ENCODE results near the gene ZDHHC24. TPM values are rescaled to one million over a fixed set of nuclear protein-coding genes. Genes with fewer than 3 reads are reported as not detected.

Gene ZDHHC24
- total and polyA plus RNA-seq, 7 donors = 3.9 to 7.6 (median 5.5) TPM

DNA sequence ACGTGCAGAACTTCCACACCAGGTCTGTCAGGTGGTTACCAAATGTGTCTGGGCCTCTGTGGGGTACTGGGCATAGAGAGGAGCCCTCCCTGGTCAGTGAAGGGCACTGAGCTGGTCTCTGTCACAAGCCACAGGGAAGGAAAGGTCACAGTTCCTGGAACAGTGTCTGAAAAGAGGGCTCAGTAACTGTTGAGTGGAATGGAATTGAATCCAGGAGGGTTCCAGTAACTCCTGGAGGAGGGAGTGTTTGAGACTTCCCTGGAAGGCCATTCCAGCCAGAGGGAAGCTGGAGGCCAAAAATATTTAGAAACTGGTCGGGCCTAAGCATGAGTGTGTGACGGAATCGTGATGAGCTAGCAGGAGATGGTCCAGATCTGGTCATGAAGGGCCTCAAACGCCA is 8.8 kb upstream of the ZDHHC24 start:
- WGBS, 3 donors = 48 to 75% (median 58%) methylated on average over 5 of the region's 5 CpGs
- Histone ChIP-seq H3K36me3 (ENCODE audit: insufficient read depth in 1 of 2, low read depth in 1 of 2) (no peaks in the 10 kb centered on the region), H3K4me3 (no peak overlapping the region), H3K4me1 (peaks cover 4% of the 10 kb centered on the region), H3K9me3 (no peaks in the 10 kb centered on the region), H3K27ac (no peak overlapping the region), H3K27me3 (ENCODE audit: insufficient read depth in 3 of 3, low read length in 2 of 3) (no peaks in the 10 kb centered on the region)
- intact Hi-C loops (cut with DNase I) = no loop called here
- DNase-seq (no peak), ATAC-seq (no peak)
- TF ChIP-seq, protein P1, sequence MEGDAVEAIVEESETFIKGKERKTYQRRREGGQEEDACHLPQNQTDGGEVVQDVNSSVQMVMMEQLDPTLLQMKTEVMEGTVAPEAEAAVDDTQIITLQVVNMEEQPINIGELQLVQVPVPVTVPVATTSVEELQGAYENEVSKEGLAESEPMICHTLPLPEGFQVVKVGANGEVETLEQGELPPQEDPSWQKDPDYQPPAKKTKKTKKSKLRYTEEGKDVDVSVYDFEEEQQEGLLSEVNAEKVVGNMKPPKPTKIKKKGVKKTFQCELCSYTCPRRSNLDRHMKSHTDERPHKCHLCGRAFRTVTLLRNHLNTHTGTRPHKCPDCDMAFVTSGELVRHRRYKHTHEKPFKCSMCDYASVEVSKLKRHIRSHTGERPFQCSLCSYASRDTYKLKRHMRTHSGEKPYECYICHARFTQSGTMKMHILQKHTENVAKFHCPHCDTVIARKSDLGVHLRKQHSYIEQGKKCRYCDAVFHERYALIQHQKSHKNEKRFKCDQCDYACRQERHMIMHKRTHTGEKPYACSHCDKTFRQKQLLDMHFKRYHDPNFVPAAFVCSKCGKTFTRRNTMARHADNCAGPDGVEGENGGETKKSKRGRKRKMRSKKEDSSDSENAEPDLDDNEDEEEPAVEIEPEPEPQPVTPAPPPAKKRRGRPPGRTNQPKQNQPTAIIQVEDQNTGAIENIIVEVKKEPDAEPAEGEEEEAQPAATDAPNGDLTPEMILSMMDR (IDR thresholded peaks at IDR 0.05) = no peak

DNA sequence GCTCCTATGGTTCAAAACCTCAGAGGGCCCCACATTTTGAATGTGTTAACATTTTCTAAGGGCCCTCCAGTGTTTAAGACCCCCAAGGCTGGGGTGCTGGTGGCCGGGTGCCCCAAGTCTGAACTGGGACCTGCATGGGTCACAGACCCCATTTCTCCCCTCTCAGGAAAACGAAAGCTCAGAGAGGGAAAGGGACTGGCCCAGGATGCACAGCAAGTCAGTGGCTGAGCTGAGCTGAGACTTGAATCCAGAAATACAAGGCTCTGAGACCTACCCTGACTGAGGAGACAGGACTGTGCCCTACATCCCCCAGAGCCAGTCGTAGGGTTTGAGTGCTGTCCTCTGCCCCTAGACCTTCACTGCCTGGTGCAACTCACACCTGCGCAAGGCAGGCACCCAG is 5.0 kb upstream of the ZDHHC24 start:
- H3K27ac ChIP-seq = peak overlapping the region; percentile 37
- intact Hi-C loops (cut with DNase I) = no loop called here
- peaks cover 13% of the 10 kb centered on the region for H3K4me1 ChIP-seq
- H3K9me3 ChIP-seq = no peaks in the 10 kb centered on the region
- no peaks in the 10 kb centered on the region for H3K27me3 ChIP-seq (ENCODE audit: insufficient read depth in 3 of 3, low read length in 2 of 3)
- no peaks in the 10 kb centered on the region for H3K36me3 ChIP-seq (ENCODE audit: insufficient read depth in 1 of 2, low read depth in 1 of 2)
- DNase-seq (no peak), ATAC-seq (no peak)
- WGBS, 3 donors = 80 to 94% (median 86%) methylated on average over 4 of the region's 4 CpGs
- TF ChIP-seq, protein P1 (IDR thresholded peaks at IDR 0.05) = no peak
- H3K4me3 ChIP-seq = no peak overlapping the region

DNA sequence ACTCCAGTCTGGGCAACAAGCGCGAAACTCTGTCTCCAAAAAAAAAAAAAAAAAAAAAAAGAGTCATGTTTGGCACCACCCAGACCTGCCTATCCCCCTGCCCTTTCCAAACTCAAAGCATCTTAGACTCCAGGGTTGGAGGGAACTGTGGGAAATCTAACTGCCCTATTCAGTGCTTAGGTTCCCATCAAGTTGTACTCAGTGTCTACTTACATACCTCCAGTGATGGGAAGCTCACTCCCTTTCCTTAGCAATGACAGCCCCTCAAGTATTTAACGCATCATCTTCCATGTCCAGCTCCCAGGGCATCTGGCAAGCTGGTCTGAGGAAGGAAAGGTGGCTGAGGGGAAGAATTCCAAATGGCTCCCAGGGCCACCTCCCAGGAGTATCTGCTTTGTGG is 3.8 kb upstream of the ZDHHC24 start:
- H3K27ac ChIP-seq = peak overlapping the region; percentile 89
- H3K36me3 ChIP-seq (ENCODE audit: insufficient read depth in 1 of 2, low read depth in 1 of 2) = no peaks in the 10 kb centered on the region
- H3K4me1 ChIP-seq = peaks cover 21% of the 10 kb centered on the region
- TF ChIP-seq, protein P1 (IDR thresholded peaks at IDR 0.05) = no peak
- H3K4me3 ChIP-seq = no peak overlapping the region
- DNase-seq (no peak), ATAC-seq (no peak)
- H3K9me3 ChIP-seq = no peaks in the 10 kb centered on the region
- 81 to 89% (median 84%) methylated on average over 3 of the region's 3 CpGs for WGBS, 3 donors
- intact Hi-C loops (cut with DNase I) = no loop called here
- no peaks in the 10 kb centered on the region for H3K27me3 ChIP-seq (ENCODE audit: insufficient read depth in 3 of 3, low read length in 2 of 3)

DNA sequence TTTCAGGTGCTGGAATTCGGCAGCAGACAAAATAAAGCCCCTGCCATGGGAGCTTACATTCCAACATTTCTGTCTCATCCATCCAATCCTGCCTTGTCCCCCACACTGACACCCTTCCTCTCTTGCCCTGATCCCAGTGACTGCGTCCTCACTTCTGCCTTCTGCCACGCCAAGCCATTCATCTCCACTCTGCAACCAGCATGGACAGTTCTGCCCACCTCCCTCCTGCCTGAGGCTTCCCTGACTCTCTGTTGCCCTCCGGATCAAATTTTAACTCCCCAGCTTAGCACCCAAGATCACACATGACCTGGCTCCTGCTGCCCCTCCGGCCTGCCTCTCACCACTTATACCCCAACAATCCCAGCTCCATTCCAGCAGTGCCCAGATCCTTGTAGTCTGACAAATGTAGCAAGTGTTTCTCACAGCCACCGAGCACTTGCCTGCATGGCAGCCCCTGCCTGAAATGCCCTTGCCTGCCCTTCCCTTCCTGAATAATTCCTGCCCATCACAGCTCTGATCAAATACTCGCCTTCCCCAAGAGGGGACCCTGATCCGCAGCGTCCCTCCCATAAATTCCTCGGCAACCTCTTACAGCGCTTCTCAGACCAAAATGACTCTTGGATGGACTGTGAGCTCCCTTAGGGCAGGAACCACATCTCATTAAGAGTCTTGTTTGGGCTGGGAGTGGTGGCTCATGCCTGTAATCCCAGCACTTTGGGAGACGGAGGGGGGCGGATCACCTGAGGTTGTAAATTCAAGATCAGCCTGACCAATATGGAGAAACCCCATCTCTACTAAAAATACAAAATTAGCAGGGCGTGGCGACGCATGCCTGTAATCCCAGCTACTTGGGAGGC is 3.2 kb upstream of the ZDHHC24 start:
- no peak overlapping the region for H3K4me3 ChIP-seq
- no peaks in the 10 kb centered on the region for H3K27me3 ChIP-seq (ENCODE audit: insufficient read depth in 3 of 3, low read length in 2 of 3)
- TF ChIP-seq, protein P1 (IDR thresholded peaks at IDR 0.05) = no peak
- intact Hi-C loops (cut with DNase I) = no loop called here
- no peak for DNase-seq
- peaks cover 0 to under 1% of the 10 kb centered on the region in 2 donors for H3K36me3 ChIP-seq (ENCODE audit: insufficient read depth in 1 of 2, low read depth in 1 of 2)
- peak overlapping the region; percentile 89 for H3K27ac ChIP-seq
- H3K9me3 ChIP-seq = no peaks in the 10 kb centered on the region
- WGBS, 3 donors = 37 to 53% (median 41%) methylated on average over 16 of the region's 16 CpGs
- ATAC-seq = no peak
- H3K4me1 ChIP-seq = peaks cover 27% of the 10 kb centered on the region

All from psoas muscle (tissue), 8 donors.